Testis (tissue), 3 donors: ENCODE data around the gene NEK8. TPM values are rescaled to one million over a fixed set of nuclear protein-coding genes. Genes with fewer than 3 reads are reported as not detected.

Source experiments
- DNase-seq: peaks from one replicate; pipeline ENCODE4 v3.0.0-alpha.2; 2019
- H3K27ac ChIP-seq, 2 donors: fragments of 200-600 bp; sonication (generic); one replicate each; pipeline ENCODE4 v1.5.1; 2019
- H3K27me3 ChIP-seq: fragments of 200-600 bp; sonication (generic); one replicate; pipeline ENCODE4 v1.5.1; 2019
- H3K36me3 ChIP-seq: fragments of 200-600 bp; sonication (generic); one replicate; pipeline ENCODE4 v1.5.1; 2017; ENCODE audit warnings: low read depth; ENCODE audit errors: missing control alignments
- H3K4me1 ChIP-seq: fragments of 200-600 bp; sonication (generic); one replicate; pipeline ENCODE4 v1.5.1; 2019
- H3K4me3 ChIP-seq, 2 donors: fragments of 200-600 bp; sonication (generic); one replicate each; pipeline ENCODE4 v1.5.1; 2017 to 2019
- H3K9me3 ChIP-seq: fragments of 200-600 bp; sonication (generic); one replicate; pipeline ENCODE4 v1.5.1; 2017
- POLR2A ChIP-seq: fragments of 450-650 bp; IDR thresholded peaks from one replicate; pipeline ENCODE4 v1.6.1; 2017; ENCODE audit warnings: antibody characterized with exemption, mild to moderate bottlenecking, moderate library complexity
- whole genome bisulfite sequencing, 2 donors: methylation state at CpG; one replicate each; pipeline ENCODE4 v1.1.5; 2018; 5-methylcytosine and 5-hydroxymethylcytosine counted together
- intact Hi-C: fragments of 100-400 bp; cut with DNase I; formaldehyde crosslinking; loops from one replicate; pipeline ENCODE4 v1.15.1; 2023; ENCODE audit warnings: low total_unique reads
- polyA plus RNA-seq: library from polyadenylated mRNA; stranded (reverse); fragments of 350-450 nt; fragmentation: Illumina TruSeq; extraction: RNeasy Lipid Tissue Mini Kit (QIAGEN cat#74804); gene quantifications from one replicate; pipeline ENCODE4 v1.2.3, GENCODE V29; 2014; ENCODE audit warnings: low read depth, low replicate concordance; ENCODE audit not compliant: insufficient read depth
- total RNA-seq, 2 donors: library from RNA; depleted of rRNA; stranded (reverse); fragments of >200 nt; gene quantifications; one replicate each; pipeline ENCODE4 v1.2.3, GENCODE V29; 2016
- TF ChIP-seq, protein P1 (sequence below), 3 experiments: fragments of 450-650 bp in 2 of 3; fragments of 200-600 bp in 1 of 3; sonication (generic) in 1 of 3; IDR thresholded peaks; one replicate each; pipeline ENCODE4 v1.5.1; 2016 to 2019; ENCODE audit warnings: antibody characterized with exemption in 3 of 3, mild to moderate bottlenecking in 2 of 3, moderate library complexity in 1 of 3

NEK8 gene
- total and polyA plus RNA-seq, 3 donors from 2014 or later: 7.3 to 10.7 (median 10.1) TPM

- H3K36me3 ChIP-seq: no peaks in the 10 kb centered on the region
- H3K4me3 ChIP-seq: no peak overlapping the region
- intact Hi-C loops: no loop called here
- H3K27ac ChIP-seq: no peak overlapping the region
- no peak for DNase-seq
- no peaks in the 10 kb centered on the region for H3K4me1 ChIP-seq
- no peaks in the 10 kb centered on the region for H3K27me3 ChIP-seq
- WGBS, 2 donors: 87 to 95% methylated on average over 9 to 10 of the region's 10 CpGs
- TF ChIP-seq POLR2A: no peak
- TF ChIP-seq, protein P1, sequence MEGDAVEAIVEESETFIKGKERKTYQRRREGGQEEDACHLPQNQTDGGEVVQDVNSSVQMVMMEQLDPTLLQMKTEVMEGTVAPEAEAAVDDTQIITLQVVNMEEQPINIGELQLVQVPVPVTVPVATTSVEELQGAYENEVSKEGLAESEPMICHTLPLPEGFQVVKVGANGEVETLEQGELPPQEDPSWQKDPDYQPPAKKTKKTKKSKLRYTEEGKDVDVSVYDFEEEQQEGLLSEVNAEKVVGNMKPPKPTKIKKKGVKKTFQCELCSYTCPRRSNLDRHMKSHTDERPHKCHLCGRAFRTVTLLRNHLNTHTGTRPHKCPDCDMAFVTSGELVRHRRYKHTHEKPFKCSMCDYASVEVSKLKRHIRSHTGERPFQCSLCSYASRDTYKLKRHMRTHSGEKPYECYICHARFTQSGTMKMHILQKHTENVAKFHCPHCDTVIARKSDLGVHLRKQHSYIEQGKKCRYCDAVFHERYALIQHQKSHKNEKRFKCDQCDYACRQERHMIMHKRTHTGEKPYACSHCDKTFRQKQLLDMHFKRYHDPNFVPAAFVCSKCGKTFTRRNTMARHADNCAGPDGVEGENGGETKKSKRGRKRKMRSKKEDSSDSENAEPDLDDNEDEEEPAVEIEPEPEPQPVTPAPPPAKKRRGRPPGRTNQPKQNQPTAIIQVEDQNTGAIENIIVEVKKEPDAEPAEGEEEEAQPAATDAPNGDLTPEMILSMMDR (IDR thresholded peaks at IDR 0.05): no peak
- H3K9me3 ChIP-seq: no peaks in the 10 kb centered on the region
Observed at GRCh38 chr17:28738680-28739384, 10.2 kb downstream of the NEK8 start.

- H3K27ac ChIP-seq: no peak overlapping the region
- WGBS, 2 donors: 88 to 91% methylated on average over 7 to 10 of the region's 10 CpGs
- no peaks in the 10 kb centered on the region for H3K9me3 ChIP-seq
- intact Hi-C loops: no loop called here
- no peaks in the 10 kb centered on the region for H3K27me3 ChIP-seq
- no peak for DNase-seq
- H3K4me1 ChIP-seq: peaks cover 11% of the 10 kb centered on the region
- no peak for TF ChIP-seq POLR2A
- TF ChIP-seq, protein P1 (IDR thresholded peaks at IDR 0.05): no peak
- no peaks in the 10 kb centered on the region for H3K36me3 ChIP-seq
- H3K4me3 ChIP-seq: no peak overlapping the region
Observed at GRCh38 chr17:28740406-28741357, 12.1 kb downstream of the NEK8 start.

- intact Hi-C loops: no loop called here
- DNase-seq: no peak
- H3K9me3 ChIP-seq: no peaks in the 10 kb centered on the region
- H3K4me1 ChIP-seq: peaks cover 20% of the 10 kb centered on the region
- TF ChIP-seq POLR2A: no peak
- TF ChIP-seq, protein P1 (IDR thresholded peaks at IDR 0.05): no peak
- H3K4me3 ChIP-seq: no peak overlapping the region
- H3K27ac ChIP-seq: no peak overlapping the region
- WGBS, 2 donors: 76 to 79% methylated on average over 17 to 19 of the region's 19 CpGs
- no peaks in the 10 kb centered on the region for H3K36me3 ChIP-seq
- no peaks in the 10 kb centered on the region for H3K27me3 ChIP-seq
Observed at GRCh38 chr17:28741358-28742349, 13.1 kb downstream of the NEK8 start.

GRCh38 chr17:28743243-28744103 is 14.9 kb downstream of the NEK8 start, which contains the start of gene TRAF4:
TSS of gene TRAF4 (plus strand) at chr17:28744011. CDS start at chr17:28744113, 102 bp downstream.
- TF ChIP-seq, protein P1 (IDR thresholded peaks at IDR 0.05): peak in 2 of 3 experiments; percentile 4 to 60
- peak; percentile 68 for TF ChIP-seq POLR2A
- H3K4me3 ChIP-seq: peak within 1 kb of the TSS; percentile 76 to 79
- H3K9me3 ChIP-seq: no peaks in the 10 kb centered on the region
- H3K27ac ChIP-seq: peak within 1 kb of the TSS; percentile 89 to 97
- H3K4me1 ChIP-seq: peaks cover 28% of the 10 kb centered on the region
- H3K27me3 ChIP-seq: no peaks in the 10 kb centered on the region
- intact Hi-C loops: no loop called here
- H3K36me3 ChIP-seq: no peaks in the 10 kb centered on the region
- peak; percentile 84 for DNase-seq
- 0 to 1% methylated on average over 2 to 60 of the region's 70 CpGs for WGBS, 2 donors
